Posterior cingulate gyrus (tissue), 11 donors: ENCODE results near the gene RYR2.

Source experiments
- DNase-seq, 10 donors: peaks; one replicate each; pipeline versions ENCODE4 v3.0.0 to v3.0.0-alpha.2; 2020 to 2021; ENCODE audit warnings: mixed read lengths in 3 of 10
- intact Hi-C: fragments of 100-400 bp; cut with DNase I; formaldehyde crosslinking; loops from one replicate; pipeline ENCODE4 v1.15.1; 2023

The RYR2 gene

GRCh38 chr1:237041795-237042525 is at the start of gene RYR2:
RYR2 (plus strand) TSS chr1:237042184; CDS start chr1:237042522, 338 bp downstream.
- peak in 9 of 10 donors; percentile 23 to 95 (median 52) for DNase-seq
- intact Hi-C loops = loop anchor here (10.0 kb wide), 2 partner anchors 343 to 523 kb away; no protein-coding TSS in a partner anchor

GRCh38 chr1:236992449-236992848 is 49.5 kb upstream of the RYR2 start:
- intact Hi-C loops = no loop called here
- DNase-seq = no peak

- DNase-seq = no peak
- intact Hi-C loops = no loop called here
Observed at GRCh38 chr1:236994450-236994849, 47.5 kb upstream of the RYR2 start.

GRCh38 chr1:236997361-236997760 is 44.6 kb upstream of the RYR2 start:
- DNase-seq = peak in 1 of 10 donors; percentile 78
- intact Hi-C loops = no loop called here

GRCh38 chr1:236997882-236998281 is 44.1 kb upstream of the RYR2 start:
- no peak for DNase-seq
- intact Hi-C loops = no loop called here

- intact Hi-C loops = no loop called here
- DNase-seq = peak in 1 of 10 donors; percentile 83
Observed at GRCh38 chr1:236998546-236998945, 43.4 kb upstream of the RYR2 start.

- DNase-seq = no peak
- intact Hi-C loops = no loop called here
Observed at GRCh38 chr1:237000191-237000590, 41.8 kb upstream of the RYR2 start.

GRCh38 chr1:237003516-237003915 is 38.5 kb upstream of the RYR2 start:
- no peak for DNase-seq

GRCh38 chr1:237004116-237004515 is 37.9 kb upstream of the RYR2 start, which contains the start of gene MT1HL1:
MT1HL1 (minus strand) TSS chr1:237004441; CDS start chr1:237004372, 69 bp downstream.
- intact Hi-C loops = no loop called here
- peak in 1 of 10 donors; percentile 76 for DNase-seq

More at GRCh38 chr1:237003516-237003915, 38.5 kb upstream of the RYR2 start:
- intact Hi-C loops = no loop called here

GRCh38 chr1:237005674-237006073 is 36.3 kb upstream of the RYR2 start:
- no peak for DNase-seq

GRCh38 chr1:237007147-237007881 is 34.7 kb upstream of the RYR2 start:
- no peak for DNase-seq
- intact Hi-C loops = no loop called here

More at GRCh38 chr1:237005674-237006073, 36.3 kb upstream of the RYR2 start:
- intact Hi-C loops = no loop called here

- intact Hi-C loops = no loop called here
- no peak for DNase-seq
Observed at GRCh38 chr1:237009611-237010010, 32.4 kb upstream of the RYR2 start.

- no peak for DNase-seq
- intact Hi-C loops = no loop called here
Observed at GRCh38 chr1:237011432-237011831, 30.6 kb upstream of the RYR2 start.

GRCh38 chr1:237012361-237012760 is 29.6 kb upstream of the RYR2 start:
- intact Hi-C loops = no loop called here
- no peak for DNase-seq

- intact Hi-C loops = no loop called here
- peak in 2 of 10 donors; percentile 68 to 79 for DNase-seq
Observed at GRCh38 chr1:237012788-237013383, 29.1 kb upstream of the RYR2 start.

- intact Hi-C loops = no loop called here
- DNase-seq = no peak
Observed at GRCh38 chr1:237013608-237014007, 28.4 kb upstream of the RYR2 start.

GRCh38 chr1:237016626-237017025 is 25.4 kb upstream of the RYR2 start:
- intact Hi-C loops = no loop called here
- DNase-seq = no peak

GRCh38 chr1:237018896-237019295 is 23.1 kb upstream of the RYR2 start:
- intact Hi-C loops = no loop called here
- no peak for DNase-seq

GRCh38 chr1:237025358-237026074 is 16.5 kb upstream of the RYR2 start:
- intact Hi-C loops = no loop called here
- DNase-seq = no peak

- no peak for DNase-seq
- intact Hi-C loops = no loop called here
Observed at GRCh38 chr1:237029240-237029639, 12.7 kb upstream of the RYR2 start.
